ENCODE results near the gene SLC6A9. TPM values are rescaled to one million over a fixed set of nuclear protein-coding genes. Genes with fewer than 3 reads are reported as not detected.

SLC6A9 gene
- total and polyA plus RNA-seq, 2 of the 8 experiments (the other 6 are each of a cell fraction or from before 2014, with no cell fraction given) = 20.2 to 24.2 TPM

DNA sequence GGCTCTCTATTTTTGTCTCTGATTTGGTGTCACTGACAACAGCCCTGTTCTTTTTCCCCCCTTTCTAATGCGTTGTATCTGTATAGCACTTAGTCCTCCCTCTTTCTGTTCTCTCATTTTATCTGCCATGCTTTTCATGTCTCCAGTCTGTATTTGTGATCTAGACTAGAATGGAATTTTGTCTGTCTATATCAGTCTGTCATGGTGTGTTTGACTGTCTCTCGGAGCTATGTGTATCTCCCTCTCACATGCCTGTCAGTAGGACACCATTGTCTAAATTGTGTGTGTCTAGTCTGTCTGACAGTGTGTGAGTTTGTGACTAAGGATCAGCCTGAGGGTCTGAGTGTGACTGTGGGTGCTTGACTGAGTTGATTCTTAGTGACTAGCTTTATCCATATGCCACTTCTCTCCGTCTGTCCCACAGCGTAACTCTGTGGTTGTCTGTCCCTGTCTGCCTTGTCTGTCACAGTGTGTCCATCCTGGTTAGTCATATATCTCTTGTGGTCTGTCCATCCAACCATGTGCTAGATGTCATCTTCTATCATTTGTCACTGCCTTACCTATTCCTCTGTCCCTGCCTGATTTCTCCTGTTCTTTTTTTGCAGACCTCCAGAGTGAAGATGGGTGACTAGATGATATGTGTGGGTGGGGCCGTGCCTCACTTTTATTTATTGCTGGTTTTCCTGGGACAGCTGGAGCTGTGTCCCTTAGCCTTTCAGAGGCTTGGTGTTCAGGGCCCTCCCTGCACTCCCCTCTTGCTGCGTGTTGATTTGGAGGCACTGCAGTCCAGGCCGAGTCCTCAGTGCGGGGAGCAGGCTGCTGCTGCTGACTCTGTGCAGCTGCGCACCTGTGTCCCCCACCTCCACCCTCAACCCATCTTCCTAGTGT is 53.6 kb downstream of the SLC6A9 start (continued):
- TF ChIP-seq SIX5 (IDR thresholded peaks at IDR 0.05; ENCODE audit: low read depth, low read length) (no peak), BCL11A (IDR thresholded peaks at IDR 0.05; ENCODE audit: low read depth in 2 of 2, low read length in 2 of 2) (no peak), EGR1 (IDR thresholded peaks at IDR 0.05; ENCODE audit: borderline replicate concordance, low read depth, low read length) (no peak)
- TF ChIP-seq, protein P1, sequence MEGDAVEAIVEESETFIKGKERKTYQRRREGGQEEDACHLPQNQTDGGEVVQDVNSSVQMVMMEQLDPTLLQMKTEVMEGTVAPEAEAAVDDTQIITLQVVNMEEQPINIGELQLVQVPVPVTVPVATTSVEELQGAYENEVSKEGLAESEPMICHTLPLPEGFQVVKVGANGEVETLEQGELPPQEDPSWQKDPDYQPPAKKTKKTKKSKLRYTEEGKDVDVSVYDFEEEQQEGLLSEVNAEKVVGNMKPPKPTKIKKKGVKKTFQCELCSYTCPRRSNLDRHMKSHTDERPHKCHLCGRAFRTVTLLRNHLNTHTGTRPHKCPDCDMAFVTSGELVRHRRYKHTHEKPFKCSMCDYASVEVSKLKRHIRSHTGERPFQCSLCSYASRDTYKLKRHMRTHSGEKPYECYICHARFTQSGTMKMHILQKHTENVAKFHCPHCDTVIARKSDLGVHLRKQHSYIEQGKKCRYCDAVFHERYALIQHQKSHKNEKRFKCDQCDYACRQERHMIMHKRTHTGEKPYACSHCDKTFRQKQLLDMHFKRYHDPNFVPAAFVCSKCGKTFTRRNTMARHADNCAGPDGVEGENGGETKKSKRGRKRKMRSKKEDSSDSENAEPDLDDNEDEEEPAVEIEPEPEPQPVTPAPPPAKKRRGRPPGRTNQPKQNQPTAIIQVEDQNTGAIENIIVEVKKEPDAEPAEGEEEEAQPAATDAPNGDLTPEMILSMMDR (IDR thresholded peaks at IDR 0.05; ENCODE audit: control extremely low read depth in 1 of 3, insufficient read depth in 1 of 3, low read depth in 1 of 3, low read length in 3 of 3) = no peak

Measured in H1 (cell line).